Heart left ventricle (tissue), 13 donors: Measurements from ENCODE around the gene ATF6.

Source experiments
- POLR2A ChIP-seq, 2 donors: fragments of 450-650 bp; IDR thresholded peaks; one replicate each; pipeline ENCODE4 v1.6.1; 2017; ENCODE audit warnings: antibody characterized with exemption in 2 of 2, mild to moderate bottlenecking in 2 of 2, moderate library complexity in 2 of 2
- TF ChIP-seq, protein P1 (sequence below), 12 donors: fragments of 200-600 bp; sonication (generic) in 4 of 12; IDR thresholded peaks; one replicate each; pipeline versions ENCODE4 v1.5.0 to v1.8.0; 2018 to 2022; ENCODE audit warnings: antibody characterized with exemption in 12 of 12, mild to moderate bottlenecking in 5 of 12
- donor health status: ischemic (EF 13 %, LVEDD 7.1; RV severe dilation, severe dysfunction).
- donor health status: DM: no; HTN: yes; CAD: no.
- donor health status: DM: no; HTN: no; CAD: no.
- donor health status: ischemic (EF 25% LVEDD 6.9; RV normal size, moderate dysfunction).
- donor health status: ischemic (EF 25% LVEDD 5.7; RV mildly dilated, moderate dysfunction).
- donor health status: ischemic (EF 35%, LVEDD 5.7; RV mildly dilated, moderate dysfunction).
- donor health status: nonischemic (EF 11% LVEDD 7.7; RV severe dilation, severe dysfunction).
- donor health status: DM: yes; HTN: yes; CAD: no.
- donor health status: PGD.
- donor health status: ischemic (EF 29% LVEDD 5.4; RV normal size, mild dysfunction).
- donor health status: nonischemic (EF 23%, LVEDD 6.1; RV moderate dilation, normal function).

DNA sequence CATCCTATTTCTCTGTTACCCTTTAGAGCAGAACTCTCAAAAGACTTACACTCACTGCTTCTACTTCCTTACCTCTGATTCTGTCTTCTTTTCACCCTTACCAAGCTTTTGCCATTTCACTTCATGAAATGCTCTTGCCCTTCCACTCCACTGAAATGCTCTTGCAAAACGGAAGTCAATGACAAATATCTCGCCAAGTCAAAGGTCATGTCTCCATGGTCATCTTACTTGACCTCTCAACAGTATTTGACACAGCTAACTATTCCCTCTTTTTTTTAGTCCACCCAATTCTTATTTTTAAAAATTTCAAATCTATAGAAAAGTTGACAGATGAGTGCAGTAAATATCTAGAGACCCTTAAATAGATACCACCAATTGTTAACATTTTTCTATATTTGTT is 149.9 kb downstream of the ATF6 start:
- TF ChIP-seq, protein P1, sequence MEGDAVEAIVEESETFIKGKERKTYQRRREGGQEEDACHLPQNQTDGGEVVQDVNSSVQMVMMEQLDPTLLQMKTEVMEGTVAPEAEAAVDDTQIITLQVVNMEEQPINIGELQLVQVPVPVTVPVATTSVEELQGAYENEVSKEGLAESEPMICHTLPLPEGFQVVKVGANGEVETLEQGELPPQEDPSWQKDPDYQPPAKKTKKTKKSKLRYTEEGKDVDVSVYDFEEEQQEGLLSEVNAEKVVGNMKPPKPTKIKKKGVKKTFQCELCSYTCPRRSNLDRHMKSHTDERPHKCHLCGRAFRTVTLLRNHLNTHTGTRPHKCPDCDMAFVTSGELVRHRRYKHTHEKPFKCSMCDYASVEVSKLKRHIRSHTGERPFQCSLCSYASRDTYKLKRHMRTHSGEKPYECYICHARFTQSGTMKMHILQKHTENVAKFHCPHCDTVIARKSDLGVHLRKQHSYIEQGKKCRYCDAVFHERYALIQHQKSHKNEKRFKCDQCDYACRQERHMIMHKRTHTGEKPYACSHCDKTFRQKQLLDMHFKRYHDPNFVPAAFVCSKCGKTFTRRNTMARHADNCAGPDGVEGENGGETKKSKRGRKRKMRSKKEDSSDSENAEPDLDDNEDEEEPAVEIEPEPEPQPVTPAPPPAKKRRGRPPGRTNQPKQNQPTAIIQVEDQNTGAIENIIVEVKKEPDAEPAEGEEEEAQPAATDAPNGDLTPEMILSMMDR (IDR thresholded peaks at IDR 0.05), result no peak
- no peak for TF ChIP-seq POLR2A (IDR thresholded peaks at IDR 0.05)
